GM23248 (cell line): ENCODE data around the gene ZGLP1.

Experiments
- EZH2 ChIP-seq: fragments of 200-600 bp; sonication (generic); IDR thresholded peaks from 2 replicates; pipeline ENCODE4 v1.6.1; 2018; ENCODE audit warnings: antibody characterized with exemption, mild to moderate bottlenecking; ENCODE audit not compliant: insufficient read depth, poor library complexity, severe bottlenecking
- EZH2phosphoT487 ChIP-seq: fragments of 200-600 bp; sonication (generic); IDR thresholded peaks from 2 replicates; pipeline ENCODE4 v1.6.1; 2018; ENCODE audit warnings: antibody characterized with exemption, moderate library complexity, mild to moderate bottlenecking, low read depth; ENCODE audit not compliant: insufficient read depth

DNA sequence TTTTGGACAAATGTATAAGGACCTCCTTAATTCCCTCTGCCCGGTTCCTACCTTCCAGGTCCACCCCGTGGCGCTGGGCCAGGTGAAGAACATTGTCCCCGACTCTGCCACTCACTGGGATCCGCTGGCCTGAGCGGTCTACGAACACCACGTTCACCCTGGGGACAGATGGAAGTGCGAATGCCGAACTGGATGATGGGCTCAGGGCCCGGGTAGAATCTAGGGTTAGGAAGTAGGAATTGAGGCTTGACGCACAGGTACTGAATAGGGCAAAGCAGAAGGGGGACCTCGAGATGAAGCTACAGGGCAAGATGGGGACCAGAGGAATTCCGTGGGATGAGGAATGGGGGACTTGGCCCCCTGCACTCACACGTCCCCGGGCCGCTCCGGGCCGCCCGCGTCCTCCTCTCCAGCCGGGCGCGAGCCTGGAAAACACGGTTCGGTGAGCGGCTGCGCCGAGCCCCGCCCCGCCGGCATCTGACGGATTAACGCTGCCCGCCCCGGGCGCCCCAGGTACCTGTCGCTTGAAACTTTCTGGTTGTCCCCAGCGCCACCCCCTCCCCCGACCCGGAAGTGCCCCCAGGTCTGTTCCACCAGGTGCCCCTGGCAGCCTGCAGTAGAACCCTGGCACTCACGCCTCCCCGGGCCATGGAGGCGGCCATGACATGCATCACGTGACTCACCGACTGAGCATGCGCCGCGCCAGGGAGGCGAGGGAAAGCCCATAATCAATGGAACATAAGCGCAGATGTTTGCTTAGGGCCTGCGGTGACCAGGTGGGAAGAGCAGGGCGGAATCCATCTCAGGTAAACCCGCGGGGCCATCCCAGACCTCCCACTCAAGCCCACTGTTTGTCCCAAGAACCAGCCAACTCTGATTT is 6.0 kb upstream of the ZGLP1 start, which contains the start of gene FDX2:
- TF ChIP-seq EZH2phosphoT487 = no peak
- TF ChIP-seq EZH2 = no peak
